GM12891 (cell line): ENCODE data around the gene HNRNPM.

Experiments
- PAX5 ChIP-seq: IDR thresholded peaks from 2 replicates; pipeline ENCODE4 v1.6.1; 2011; ENCODE audit warnings: low read length, moderate library complexity, mild to moderate bottlenecking; ENCODE audit not compliant: insufficient read depth, severe bottlenecking
- POLR2A ChIP-seq: IDR thresholded peaks from 2 replicates; pipeline ENCODE4 v1.6.1; 2011; ENCODE audit warnings: low read depth, low read length, control low read depth
- POLR2AphosphoS5 ChIP-seq: IDR thresholded peaks from 2 replicates; pipeline ENCODE4 v1.6.1; 2011; ENCODE audit warnings: low read depth, low read length, control low read depth
- POU2F2 ChIP-seq: IDR thresholded peaks from 2 replicates; pipeline ENCODE4 v1.6.1; 2011; ENCODE audit warnings: low read depth, mild to moderate bottlenecking, control low read depth, low read length, moderate library complexity
- SPI1 ChIP-seq: IDR thresholded peaks from 2 replicates; pipeline ENCODE4 v1.6.1; 2011; ENCODE audit warnings: low read depth, low read length, control low read depth
- TAF1 ChIP-seq: IDR thresholded peaks from 2 replicates; pipeline ENCODE4 v1.6.1; 2011; ENCODE audit warnings: low read depth, low read length, control low read depth

- no peak for TF ChIP-seq POLR2AphosphoS5
- TF ChIP-seq POLR2A: no peak
- no peak for TF ChIP-seq TAF1
- no peak for TF ChIP-seq PAX5
- TF ChIP-seq SPI1: no peak
- no peak for TF ChIP-seq POU2F2
Measured at GRCh38 chr19:8459095-8459494, 14.3 kb downstream of the HNRNPM start.
